Neural crest cell (in vitro differentiated cells): ENCODE results near the gene SYT14. TPM values are rescaled to one million over a fixed set of nuclear protein-coding genes. Genes with fewer than 3 reads are reported as not detected.

Source experiments
- DNase-seq: peaks from one replicate; pipeline ENCODE4 v3.0.0; 2021; ENCODE audit warnings: low read depth, mixed read lengths, low spot score
- H3K27ac Mint-ChIP-seq: one replicate; pipeline ENCODE4 v1.8.0; 2021; ENCODE audit warnings: mild to moderate bottlenecking, mixed read lengths; ENCODE audit not compliant: unreplicated experiment
- H3K27me3 Mint-ChIP-seq: 2 replicates; pipeline ENCODE4 v1.8.0; 2021; ENCODE audit warnings: low read depth, mild to moderate bottlenecking, mixed read lengths
- H3K36me3 Mint-ChIP-seq: 2 replicates; pipeline ENCODE4 v1.8.0; 2021; ENCODE audit warnings: low read depth, mild to moderate bottlenecking, mixed read lengths
- H3K4me1 Mint-ChIP-seq: 2 replicates; pipeline ENCODE4 v1.8.0; 2021; ENCODE audit warnings: mixed read lengths
- H3K4me3 Mint-ChIP-seq: one replicate; pipeline ENCODE4 v1.8.0; 2021; ENCODE audit warnings: mild to moderate bottlenecking, mixed read lengths
- H3K9me3 Mint-ChIP-seq: 2 replicates; pipeline ENCODE4 v1.8.0; 2021; ENCODE audit warnings: mixed read lengths
- CTCF ChIP-seq: fragments of 200-600 bp; sonication (generic); conservative IDR thresholded peaks from 2 replicates; pipeline ENCODE4 v1.5.0; 2021; ENCODE audit warnings: antibody characterized with exemption, mild to moderate bottlenecking
- total RNA-seq: library from RNA; stranded (reverse); gene quantifications from 2 replicates; pipeline ENCODE4 v1.2.1, GENCODE V29; 2021

SYT14 gene
- total RNA-seq, 1 donor from 2014 or later = 3.6 TPM

GRCh38 chr1:210117198-210117597, 179.2 kb downstream of the SYT14 start:
- no peak overlapping the region for H3K27ac Mint-ChIP-seq

GRCh38 chr1:210117681-210118170, 179.7 kb downstream of the SYT14 start:
- H3K27ac Mint-ChIP-seq = no peak overlapping the region
- peaks cover 7% of the 10 kb centered on the region for H3K4me1 Mint-ChIP-seq
- H3K4me3 Mint-ChIP-seq = no peak overlapping the region
- no peaks in the 10 kb centered on the region for H3K27me3 Mint-ChIP-seq
- no peak for TF ChIP-seq CTCF
- no peak for DNase-seq
- H3K36me3 Mint-ChIP-seq = no peaks in the 10 kb centered on the region
- no peaks in the 10 kb centered on the region for H3K9me3 Mint-ChIP-seq

More at GRCh38 chr1:210117198-210117597, 179.2 kb downstream of the SYT14 start:
- Mint-ChIP-seq H3K27me3 (no peaks in the 10 kb centered on the region), H3K4me3 (no peak overlapping the region), H3K36me3 (no peaks in the 10 kb centered on the region), H3K9me3 (no peaks in the 10 kb centered on the region), H3K4me1 (peaks cover 7% of the 10 kb centered on the region)
- no peak for DNase-seq
- no peak for TF ChIP-seq CTCF

GRCh38 chr1:210123383-210123782, 185.4 kb downstream of the SYT14 start:
- H3K36me3 Mint-ChIP-seq = no peaks in the 10 kb centered on the region
- H3K4me1 Mint-ChIP-seq = no peaks in the 10 kb centered on the region
- no peak overlapping the region for H3K27ac Mint-ChIP-seq
- H3K4me3 Mint-ChIP-seq = no peak overlapping the region
- H3K27me3 Mint-ChIP-seq = no peaks in the 10 kb centered on the region
- H3K9me3 Mint-ChIP-seq = no peaks in the 10 kb centered on the region
- TF ChIP-seq CTCF = no peak
- DNase-seq = no peak

- Mint-ChIP-seq H3K27me3 (no peaks in the 10 kb centered on the region), H3K4me3 (no peak overlapping the region), H3K4me1 (no peaks in the 10 kb centered on the region), H3K9me3 (no peaks in the 10 kb centered on the region), H3K36me3 (no peaks in the 10 kb centered on the region), H3K27ac (no peak overlapping the region)
- TF ChIP-seq CTCF = no peak
- DNase-seq = no peak
Observed at GRCh38 chr1:210123924-210124589, 186.0 kb downstream of the SYT14 start.

GRCh38 chr1:210124736-210125135, 186.7 kb downstream of the SYT14 start:
- no peak for DNase-seq
- H3K36me3 Mint-ChIP-seq = no peaks in the 10 kb centered on the region
- H3K9me3 Mint-ChIP-seq = no peaks in the 10 kb centered on the region
- TF ChIP-seq CTCF = no peak
- no peak overlapping the region for H3K4me3 Mint-ChIP-seq
- H3K27ac Mint-ChIP-seq = no peak overlapping the region
- H3K27me3 Mint-ChIP-seq = no peaks in the 10 kb centered on the region
- H3K4me1 Mint-ChIP-seq = no peaks in the 10 kb centered on the region
